Karpas-422 (cell line): ENCODE data around the gene CDC37L1. TPM values are rescaled to one million over a fixed set of nuclear protein-coding genes. Genes with fewer than 3 reads are reported as not detected.

Experiments used
- DNase-seq: peaks from one replicate; pipeline ENCODE4 v3.0.0-alpha.2; 2015
- H2AFZ ChIP-seq: fragments of 200-600 bp; sonication (generic); 2 replicates; pipeline ENCODE4 v1.6.1; 2014; ENCODE audit warnings: antibody characterized with exemption, low read length, mixed read lengths
- H3K27ac ChIP-seq: fragments of 200-600 bp; sonication (generic); 2 replicates; pipeline ENCODE4 v1.5.1; 2014; ENCODE audit warnings: mild to moderate bottlenecking, low read length, moderate library complexity
- H3K27me3 ChIP-seq: fragments of 200-600 bp; sonication (generic); 2 replicates; pipeline ENCODE4 v1.6.1; 2014; ENCODE audit warnings: low read length, mixed read lengths
- H3K36me3 ChIP-seq: fragments of 200-600 bp; sonication (generic); 2 replicates; pipeline ENCODE4 v1.6.1; 2014; ENCODE audit warnings: low read length, mixed read lengths; ENCODE audit not compliant: insufficient read depth
- H3K4me1 ChIP-seq: fragments of 200-600 bp; sonication (generic); 2 replicates; pipeline ENCODE4 v1.6.1; 2014; ENCODE audit warnings: mild to moderate bottlenecking, low read length, mixed read lengths
- H3K4me2 ChIP-seq: fragments of 200-600 bp; sonication (generic); 2 replicates; pipeline ENCODE4 v1.6.1; 2014; ENCODE audit warnings: low read length, low read depth, mild to moderate bottlenecking; ENCODE audit not compliant: poor library complexity, severe bottlenecking
- H3K4me3 ChIP-seq: fragments of 200-600 bp; sonication (generic); 2 replicates; pipeline ENCODE4 v1.5.1; 2014; ENCODE audit warnings: mild to moderate bottlenecking, antibody characterized with exemption, low read length, mixed read lengths
- H3K79me2 ChIP-seq: fragments of 200-600 bp; sonication (generic); 2 replicates; pipeline ENCODE4 v1.6.1; 2014; ENCODE audit warnings: mild to moderate bottlenecking, low read length, mixed read lengths
- H3K9ac ChIP-seq: fragments of 200-600 bp; sonication (generic); 2 replicates; pipeline ENCODE4 v1.6.0; 2014; ENCODE audit warnings: low read length
- H3K9me2 ChIP-seq: fragments of 200-600 bp; sonication (generic), shearing (Covaris generic); replicated peaks from 2 replicates; pipeline ENCODE4 v1.6.0; 2014; ENCODE audit warnings: mild to moderate bottlenecking, low read length, moderate library complexity; ENCODE audit not compliant: insufficient read depth
- H3K9me3 ChIP-seq: fragments of 300-700, 200-600 bp; sonication (generic); 2 replicates; pipeline ENCODE4 v1.6.1; 2014; ENCODE audit warnings: low read length, mixed read lengths
- H4K20me1 ChIP-seq: fragments of 200-600 bp; sonication (generic); 2 replicates; pipeline ENCODE4 v1.6.1; 2014; ENCODE audit warnings: mild to moderate bottlenecking, antibody characterized with exemption, low read length, low read depth; ENCODE audit not compliant: insufficient read depth
- total RNA-seq: library from RNA; depleted of rRNA; stranded (reverse); fragments of >200 nt; shearing (Covaris generic); gene quantifications from 2 replicates; pipeline ENCODE4 v1.2.3, GENCODE V29; 2014; ENCODE audit warnings: low replicate concordance

The CDC37L1 gene
- total RNA-seq, 1 experiment from 2014 or later: 12.0 TPM

DNA sequence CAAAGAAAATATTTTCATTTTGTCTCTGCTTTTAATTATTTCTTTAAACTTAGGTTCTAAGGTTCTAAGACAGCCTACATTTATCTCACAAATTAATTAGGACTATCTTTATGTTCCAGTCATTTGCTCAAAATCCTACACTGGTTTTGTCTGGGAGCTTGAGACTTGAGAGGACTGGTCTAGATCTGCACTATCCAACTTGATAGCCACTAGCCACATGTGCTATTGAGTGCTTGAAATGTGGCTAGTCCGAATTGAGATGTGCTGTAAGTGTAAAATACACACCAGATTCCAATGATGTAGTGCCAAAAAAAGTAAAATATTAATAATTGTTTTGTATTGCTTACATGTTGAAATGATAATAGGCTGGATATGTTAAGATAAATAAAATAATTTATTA lies 7.2 kb downstream of the CDC37L1 start:
- H3K79me2 ChIP-seq: peaks cover 91% of the 10 kb centered on the region
- H3K36me3 ChIP-seq: peaks cover 34% of the 10 kb centered on the region
- no peak overlapping the region for H3K4me2 ChIP-seq
- no peak for DNase-seq
- H4K20me1 ChIP-seq: no peaks in the 10 kb centered on the region
- H3K4me1 ChIP-seq: peaks cover 18% of the 10 kb centered on the region
- H3K9me3 ChIP-seq: no peaks in the 10 kb centered on the region
- H3K27me3 ChIP-seq: no peaks in the 10 kb centered on the region
- no peak overlapping the region for H3K9ac ChIP-seq
- no peak overlapping the region for H2AFZ ChIP-seq
- H3K4me3 ChIP-seq: no peak overlapping the region
- no peaks in the 10 kb centered on the region for H3K9me2 ChIP-seq
- no peak overlapping the region for H3K27ac ChIP-seq

DNA sequence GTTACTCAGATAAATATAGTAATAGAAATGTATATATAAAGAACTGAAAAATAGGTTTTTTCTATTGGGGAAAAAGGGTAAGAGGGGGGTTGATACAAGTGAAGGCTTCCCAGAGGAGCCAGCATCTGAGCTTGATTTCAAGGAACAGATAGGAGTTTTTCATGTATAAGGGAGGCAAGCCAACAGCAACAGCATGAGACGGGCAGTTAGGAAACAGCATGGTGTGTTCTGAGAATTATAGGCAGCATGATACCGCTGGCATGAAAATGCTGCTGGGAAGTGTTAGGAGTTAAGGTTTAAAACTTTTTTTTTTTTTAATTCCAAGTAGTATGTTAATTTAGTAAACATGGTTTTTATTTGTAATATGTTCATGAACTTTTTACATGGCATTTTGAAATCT lies 9.7 kb downstream of the CDC37L1 start:
- no peaks in the 10 kb centered on the region for H3K9me2 ChIP-seq
- H3K27ac ChIP-seq: no peak overlapping the region
- no peak overlapping the region for H3K4me3 ChIP-seq
- H3K4me1 ChIP-seq: peaks cover 17% of the 10 kb centered on the region
- no peaks in the 10 kb centered on the region for H3K9me3 ChIP-seq
- peaks cover 91% of the 10 kb centered on the region for H3K79me2 ChIP-seq
- H3K36me3 ChIP-seq: peaks cover 45% of the 10 kb centered on the region
- no peak overlapping the region for H3K9ac ChIP-seq
- no peaks in the 10 kb centered on the region for H4K20me1 ChIP-seq
- no peaks in the 10 kb centered on the region for H3K27me3 ChIP-seq
- no peak for DNase-seq
- H3K4me2 ChIP-seq: no peak overlapping the region
- no peak overlapping the region for H2AFZ ChIP-seq

DNA sequence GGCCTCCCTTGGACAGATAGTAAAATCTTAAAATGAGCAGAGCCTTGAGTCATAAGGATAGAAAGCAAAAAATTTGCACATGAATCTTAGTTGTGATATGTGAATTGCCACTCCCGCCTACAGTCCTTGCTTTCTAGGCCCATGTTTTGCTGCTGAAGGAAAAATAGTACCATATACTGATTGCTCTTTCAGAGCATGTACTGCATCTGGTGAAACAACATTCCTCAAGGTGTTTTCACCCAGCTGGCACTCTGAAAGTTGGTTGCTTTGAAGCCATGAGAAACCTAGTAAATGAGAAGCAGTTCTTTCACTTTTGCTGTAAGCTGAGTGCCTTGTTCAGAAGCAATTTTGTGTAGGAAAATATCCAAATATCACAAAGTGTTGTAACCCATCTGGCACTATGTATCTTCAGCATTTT lies 10.3 kb downstream of the CDC37L1 start:
- peak overlapping the region; percentile 2; the same call in 1 of the 2 replicates for H3K9ac ChIP-seq
- no peak overlapping the region for H3K4me2 ChIP-seq
- H3K9me3 ChIP-seq: no peaks in the 10 kb centered on the region
- no peaks in the 10 kb centered on the region for H3K9me2 ChIP-seq
- H3K36me3 ChIP-seq: peaks cover 47% of the 10 kb centered on the region
- peaks cover 17% of the 10 kb centered on the region for H3K4me1 ChIP-seq
- H3K27ac ChIP-seq: peak overlapping the region; percentile 10; the same call in 1 of the 2 replicates
- DNase-seq: no peak
- no peaks in the 10 kb centered on the region for H3K27me3 ChIP-seq
- no peak overlapping the region for H3K4me3 ChIP-seq
- H2AFZ ChIP-seq: no peak overlapping the region
- H3K79me2 ChIP-seq: peaks cover 92% of the 10 kb centered on the region
- no peaks in the 10 kb centered on the region for H4K20me1 ChIP-seq

DNA sequence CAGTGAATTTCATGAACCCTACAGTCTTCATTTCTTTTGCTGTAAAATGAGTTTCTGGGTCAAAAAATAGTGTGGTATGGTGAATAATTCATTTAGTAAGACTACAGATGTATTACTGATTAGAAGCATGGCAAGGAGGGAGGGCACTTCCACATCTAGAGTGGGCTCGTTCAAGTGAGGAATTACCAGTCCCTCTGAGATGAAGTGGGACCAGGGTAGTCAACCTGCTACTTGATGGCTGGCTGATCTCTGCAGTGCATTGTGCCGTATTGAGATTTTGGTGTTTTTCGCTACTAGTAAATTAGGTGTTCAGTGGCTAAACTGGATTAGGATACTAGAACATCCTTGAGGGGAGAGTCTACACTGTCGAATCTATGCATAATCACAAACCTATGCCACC lies 10.8 kb downstream of the CDC37L1 start:
- peaks cover 92% of the 10 kb centered on the region for H3K79me2 ChIP-seq
- no peak for DNase-seq
- no peaks in the 10 kb centered on the region for H3K27me3 ChIP-seq
- no peaks in the 10 kb centered on the region for H4K20me1 ChIP-seq
- peaks cover 49% of the 10 kb centered on the region for H3K36me3 ChIP-seq
- H3K9ac ChIP-seq: peak overlapping the region; percentile 2; the same call in 1 of the 2 replicates
- H3K4me3 ChIP-seq: no peak overlapping the region
- H3K9me2 ChIP-seq: no peaks in the 10 kb centered on the region
- H3K4me2 ChIP-seq: no peak overlapping the region
- 0 out of 2 replicates have a peak overlapping the region, but pooled peaks have one; percentile 10 for H3K27ac ChIP-seq
- H2AFZ ChIP-seq: no peak overlapping the region
- no peaks in the 10 kb centered on the region for H3K9me3 ChIP-seq
- peaks cover 17% of the 10 kb centered on the region for H3K4me1 ChIP-seq

DNA sequence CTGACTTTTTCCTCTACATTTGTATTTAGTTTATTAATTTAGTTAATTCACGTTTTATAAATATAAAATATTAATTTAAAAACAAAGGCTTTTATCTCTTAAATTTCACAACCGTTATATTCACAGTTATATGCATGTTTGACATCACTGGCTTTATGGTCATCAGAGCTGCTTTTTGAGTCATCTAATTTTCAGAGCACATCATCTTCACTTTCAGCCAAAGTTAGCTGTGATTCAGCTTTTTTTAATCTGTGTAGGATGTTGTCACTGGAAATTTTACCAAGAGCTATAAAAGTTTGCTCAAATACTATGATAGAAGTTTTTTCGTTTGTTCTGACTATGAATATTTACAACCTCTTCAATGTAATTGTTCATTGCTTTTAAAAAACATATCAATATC lies 12.4 kb downstream of the CDC37L1 start:
- Histone ChIP-seq H3K9me3 (no peaks in the 10 kb centered on the region), H2AFZ (no peak overlapping the region), H3K79me2 (peaks cover 92% of the 10 kb centered on the region), H3K4me3 (no peak overlapping the region), H3K36me3 (peaks cover 43% of the 10 kb centered on the region), H4K20me1 (no peaks in the 10 kb centered on the region; the same call in 1 of the 2 replicates), H3K4me2 (no peak overlapping the region), H3K27me3 (no peaks in the 10 kb centered on the region), H3K9me2 (no peaks in the 10 kb centered on the region), H3K4me1 (peaks cover 15% of the 10 kb centered on the region), H3K9ac (no peak overlapping the region), H3K27ac (no peak overlapping the region)
- no peak for DNase-seq

DNA sequence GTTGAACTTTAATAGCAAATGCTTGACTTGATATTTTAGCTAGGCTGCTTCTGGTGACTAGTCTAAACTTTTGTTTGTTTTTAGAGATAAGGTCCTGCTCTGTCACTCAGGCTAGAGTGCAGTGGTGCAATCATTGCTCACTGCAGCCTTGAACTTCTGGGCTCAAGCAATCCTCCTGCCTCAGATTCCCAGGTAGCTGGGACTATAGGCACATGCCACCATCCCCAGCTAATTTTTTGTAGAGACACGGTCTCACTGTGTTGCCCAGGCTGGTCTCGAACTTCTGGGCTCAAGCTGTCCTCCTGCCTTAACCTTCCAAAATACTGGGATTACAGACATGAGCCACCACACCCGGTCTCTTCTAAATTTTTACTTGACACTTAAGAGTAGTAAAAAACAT lies 20.7 kb downstream of the CDC37L1 start:
- Histone ChIP-seq H3K4me3 (no peak overlapping the region), H3K4me1 (no peaks in the 10 kb centered on the region), H3K4me2 (no peak overlapping the region), H3K36me3 (peaks cover 63% of the 10 kb centered on the region), H3K27ac (no peak overlapping the region), H4K20me1 (no peaks in the 10 kb centered on the region; the same call in 1 of the 2 replicates), H3K79me2 (peaks cover 49% of the 10 kb centered on the region), H3K9me3 (no peaks in the 10 kb centered on the region), H3K27me3 (no peaks in the 10 kb centered on the region), H3K9ac (no peak overlapping the region), H3K9me2 (no peaks in the 10 kb centered on the region), H2AFZ (no peak overlapping the region)
- no peak for DNase-seq

DNA sequence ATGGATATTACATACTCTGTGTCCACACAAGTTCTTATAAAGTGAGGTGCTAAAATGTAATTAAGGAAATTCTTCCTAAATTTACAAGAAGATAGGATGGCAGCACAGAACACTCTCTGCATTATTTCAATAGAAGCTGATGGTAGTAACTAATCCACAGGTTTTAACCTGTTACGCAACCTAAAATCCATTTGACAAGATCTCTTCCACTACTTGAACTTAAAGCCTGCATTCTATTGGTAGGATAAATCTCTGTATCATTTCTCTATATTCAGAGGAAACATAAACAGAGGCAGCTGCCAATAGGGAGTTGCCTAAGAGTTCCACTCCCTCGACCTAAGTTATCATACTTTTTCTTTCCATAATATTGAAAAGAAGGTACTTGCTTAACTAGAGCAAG lies 21.6 kb downstream of the CDC37L1 start:
- H3K9me3 ChIP-seq: no peaks in the 10 kb centered on the region
- no peak overlapping the region for H3K4me2 ChIP-seq
- H3K4me1 ChIP-seq: no peaks in the 10 kb centered on the region
- H2AFZ ChIP-seq: no peak overlapping the region
- no peak overlapping the region for H3K27ac ChIP-seq
- peaks cover 45% of the 10 kb centered on the region for H3K79me2 ChIP-seq
- no peaks in the 10 kb centered on the region for H3K9me2 ChIP-seq
- no peak for DNase-seq
- H4K20me1 ChIP-seq: no peaks in the 10 kb centered on the region; the same call in 1 of the 2 replicates
- no peak overlapping the region for H3K4me3 ChIP-seq
- no peak overlapping the region for H3K9ac ChIP-seq
- H3K36me3 ChIP-seq: peaks cover 69% of the 10 kb centered on the region
- no peaks in the 10 kb centered on the region for H3K27me3 ChIP-seq

DNA sequence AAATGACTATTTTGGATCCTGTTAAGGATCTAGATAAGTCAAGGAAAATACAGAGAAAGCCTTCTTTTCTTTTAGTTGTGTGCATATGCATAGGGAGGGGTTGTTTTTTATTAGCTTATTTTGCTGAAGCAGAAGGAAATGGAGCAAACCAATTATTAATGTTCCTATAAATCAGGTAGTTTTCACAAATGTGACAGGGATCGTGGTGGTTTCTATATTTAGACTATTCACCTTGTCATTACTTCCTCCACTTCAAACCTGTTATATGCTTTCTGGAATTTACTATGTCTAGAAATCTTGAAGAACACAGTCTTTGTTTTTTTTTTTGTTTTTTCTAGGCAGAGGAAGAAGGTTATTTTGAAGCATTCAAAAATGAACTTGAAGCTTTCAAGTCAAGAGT lies 22.2 kb downstream of the CDC37L1 start:
- H3K4me3 ChIP-seq: no peak overlapping the region
- H3K9me3 ChIP-seq: no peaks in the 10 kb centered on the region
- H3K27me3 ChIP-seq: no peaks in the 10 kb centered on the region
- peaks cover 39% of the 10 kb centered on the region for H3K79me2 ChIP-seq
- H3K9me2 ChIP-seq: no peaks in the 10 kb centered on the region
- H3K27ac ChIP-seq: no peak overlapping the region
- no peaks in the 10 kb centered on the region for H3K4me1 ChIP-seq
- no peak for DNase-seq
- H3K9ac ChIP-seq: no peak overlapping the region
- peaks cover 73% of the 10 kb centered on the region for H3K36me3 ChIP-seq
- H2AFZ ChIP-seq: no peak overlapping the region
- no peaks in the 10 kb centered on the region; the same call in 1 of the 2 replicates for H4K20me1 ChIP-seq
- no peak overlapping the region for H3K4me2 ChIP-seq

DNA sequence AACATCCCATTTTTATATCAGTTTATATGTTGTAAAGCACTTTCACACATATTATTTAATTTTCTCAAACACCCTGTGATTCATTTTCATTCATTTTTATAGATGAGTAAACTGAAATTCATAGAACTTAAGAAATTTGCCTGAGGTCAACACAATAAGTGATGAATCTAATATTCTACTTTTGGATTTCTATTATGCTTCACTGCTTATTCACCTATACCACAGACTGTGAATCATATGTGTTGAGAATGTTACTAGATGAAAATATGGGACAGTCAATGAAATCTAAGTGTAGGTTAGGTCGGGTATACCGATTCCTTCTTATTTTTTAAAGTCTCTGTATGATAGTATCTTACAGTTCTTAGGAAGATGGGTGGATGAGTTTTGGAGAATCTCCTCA lies 24.8 kb downstream of the CDC37L1 start:
- no peaks in the 10 kb centered on the region for H3K27me3 ChIP-seq
- H3K4me1 ChIP-seq: no peaks in the 10 kb centered on the region
- DNase-seq: no peak
- peaks cover 22% of the 10 kb centered on the region for H3K79me2 ChIP-seq
- H3K4me3 ChIP-seq: no peak overlapping the region
- no peaks in the 10 kb centered on the region for H3K9me2 ChIP-seq
- no peak overlapping the region for H3K27ac ChIP-seq
- H2AFZ ChIP-seq: no peak overlapping the region
- no peak overlapping the region for H3K4me2 ChIP-seq
- peaks cover 64% of the 10 kb centered on the region for H3K36me3 ChIP-seq
- H3K9ac ChIP-seq: no peak overlapping the region
- no peaks in the 10 kb centered on the region for H4K20me1 ChIP-seq
- H3K9me3 ChIP-seq: no peaks in the 10 kb centered on the region
